Hematopoietic multipotent progenitor cell treated with erythropoietin and hydrocortisone succinate and interleukin-3 and kit ligand, for 17 days (in vitro differentiated cells): Measurements from ENCODE around the gene TP53RK.

Experiments
- DNase-seq: peaks from one replicate; pipeline ENCODE4 v3.0.0-alpha.2; 2015; ENCODE audit warnings: low spot score

Gene TP53RK

DNA sequence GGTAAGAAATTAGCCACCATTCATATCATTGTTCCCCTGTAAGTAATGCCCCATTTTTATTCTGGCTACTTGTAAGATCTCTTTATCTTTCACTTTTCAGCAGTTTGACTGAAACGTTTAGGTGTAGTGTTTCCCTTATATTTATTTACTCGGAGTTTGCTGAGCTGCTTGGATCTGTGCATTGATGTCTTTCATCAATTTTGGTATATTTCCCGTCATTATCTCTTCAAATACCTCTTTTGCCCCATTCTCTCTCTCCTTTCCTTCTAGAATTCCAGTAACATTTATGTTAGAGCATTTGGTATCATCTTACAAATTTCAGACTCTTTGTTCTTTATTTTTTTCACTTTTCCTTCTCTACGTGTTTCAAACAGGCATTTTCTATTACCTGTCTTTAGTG, 28.8 kb downstream of the TP53RK start:
- no peak for DNase-seq

DNA sequence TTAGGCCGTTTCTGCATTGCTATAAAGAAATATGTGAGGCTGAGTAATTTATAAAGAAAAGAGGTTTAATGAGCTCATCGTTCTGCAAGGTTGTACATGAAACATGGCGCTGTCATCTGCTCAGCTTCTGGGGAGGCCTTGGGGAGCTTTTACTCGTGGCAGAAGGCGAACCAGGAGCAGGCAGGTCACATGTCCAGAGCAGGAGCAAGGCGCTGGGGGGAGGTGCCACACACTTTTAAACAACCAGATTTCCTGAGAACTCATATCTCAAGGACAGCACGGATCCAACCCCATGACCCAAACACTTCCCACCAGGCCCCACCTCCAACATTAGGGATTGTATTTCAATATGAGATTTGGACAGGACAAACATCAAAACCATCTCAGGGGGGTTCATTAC, 31.6 kb downstream of the TP53RK start:
- no peak for DNase-seq

DNA sequence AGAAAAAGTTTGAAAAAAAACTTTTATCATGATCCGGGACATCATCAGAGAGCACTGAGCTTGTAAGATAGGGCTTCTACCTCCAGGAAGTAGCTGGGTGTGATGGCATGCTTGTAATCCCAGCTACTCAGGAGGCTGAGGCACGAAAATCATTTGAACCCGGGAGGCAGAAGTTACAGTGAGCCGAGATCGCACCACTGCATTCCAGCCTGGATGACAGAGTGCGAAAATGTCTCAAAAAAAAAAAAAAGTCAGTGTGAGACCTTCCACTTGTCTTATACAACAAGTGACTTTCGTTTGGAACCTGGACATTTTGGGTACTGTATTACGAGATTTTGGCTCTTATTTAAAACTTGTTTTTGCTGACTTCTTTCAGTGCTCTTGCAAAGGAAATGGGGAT, 32.1 kb downstream of the TP53RK start:
- no peak for DNase-seq

DNA sequence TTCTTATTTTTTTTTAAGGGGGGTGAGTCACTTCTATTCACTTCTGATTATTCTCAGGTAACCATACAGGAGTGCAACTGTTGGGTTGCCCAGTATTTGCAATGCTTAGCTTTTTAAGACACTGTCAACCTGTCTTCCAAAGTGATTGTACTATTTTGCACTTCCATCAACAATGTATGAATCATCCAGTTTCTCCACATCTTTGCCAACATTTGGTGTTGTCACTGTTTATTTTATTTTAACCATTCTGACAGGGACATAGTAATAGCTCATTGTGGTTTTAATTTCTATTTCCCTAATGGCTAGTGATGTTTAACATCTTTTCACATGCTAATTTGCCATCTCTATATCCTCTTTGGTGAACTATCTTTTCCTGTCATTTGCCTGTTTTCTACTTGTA, 36.5 kb downstream of the TP53RK start:
- no peak for DNase-seq

DNA sequence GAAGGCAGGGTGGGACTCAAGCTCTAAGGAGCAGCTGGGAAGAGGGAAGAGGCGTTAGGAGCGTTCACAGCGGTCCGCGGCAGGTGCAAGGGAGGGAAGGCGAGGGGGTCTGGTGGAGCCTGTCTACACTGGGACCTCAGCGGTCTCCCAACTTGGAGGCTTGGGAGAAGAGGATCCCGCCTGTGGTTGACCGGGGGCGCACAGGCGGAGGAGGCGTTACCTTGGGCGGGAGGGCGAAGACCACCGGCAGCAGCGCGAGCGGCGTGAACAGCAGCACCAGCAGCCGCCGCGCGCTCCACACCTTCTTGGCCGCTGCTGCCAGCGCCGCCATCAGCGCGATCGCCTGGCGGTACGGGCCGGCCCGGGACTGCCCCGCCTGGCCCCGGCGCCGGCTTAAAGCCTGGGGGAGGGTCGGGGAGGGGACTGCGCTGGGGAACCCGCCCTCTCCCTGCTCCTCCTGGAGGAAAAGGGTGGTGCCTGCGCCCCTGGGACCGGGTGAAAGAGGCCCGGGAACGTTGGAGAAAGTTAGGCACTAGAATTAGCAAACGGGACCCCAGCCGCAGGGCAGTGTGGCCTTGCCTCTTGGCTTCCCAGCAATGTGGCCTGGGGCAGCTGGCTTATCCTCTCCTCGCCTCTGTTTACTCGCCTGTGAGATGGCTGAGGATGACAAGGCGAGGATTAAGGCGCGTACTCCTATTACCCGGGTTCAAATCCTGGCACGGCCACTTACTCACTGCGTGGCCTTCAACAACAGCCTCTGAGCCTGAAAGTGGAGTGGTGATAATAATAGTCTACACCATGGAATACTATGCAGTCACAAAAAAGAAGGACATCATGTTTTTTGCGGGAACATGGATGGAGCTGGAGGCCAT, 37.9 kb downstream of the TP53RK start, which contains the start of gene SLC13A3:
SLC13A3 (minus strand) TSS at position 369 of the 872 bp plus-strand sequence; CDS start at position 331, 38 bp downstream.
- DNase-seq = no peak

DNA sequence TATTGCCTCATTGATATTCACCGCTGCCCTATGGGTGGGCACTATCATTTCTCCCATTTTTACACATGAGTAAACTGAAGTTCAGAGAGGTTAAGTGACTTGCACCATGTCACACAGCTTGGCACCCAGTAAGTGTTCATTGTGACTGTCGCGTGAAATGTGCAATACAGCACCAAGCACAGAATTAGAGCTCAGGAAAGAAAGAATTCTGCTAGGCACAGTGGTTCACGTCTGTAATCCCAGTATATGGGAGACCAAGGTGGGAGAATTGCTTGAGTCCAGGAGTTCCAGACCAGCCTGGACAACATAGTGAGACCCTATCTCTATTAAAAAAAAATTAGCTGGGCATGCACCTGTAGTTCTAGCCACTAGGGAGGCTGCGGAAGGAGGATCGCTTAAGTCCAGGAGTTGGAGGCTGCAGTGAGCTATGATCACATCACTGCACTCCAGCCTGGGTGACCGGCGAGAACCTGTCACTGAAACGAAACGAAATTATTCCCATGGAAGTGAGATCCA, 38.6 kb downstream of the TP53RK start:
- DNase-seq = no peak

DNA sequence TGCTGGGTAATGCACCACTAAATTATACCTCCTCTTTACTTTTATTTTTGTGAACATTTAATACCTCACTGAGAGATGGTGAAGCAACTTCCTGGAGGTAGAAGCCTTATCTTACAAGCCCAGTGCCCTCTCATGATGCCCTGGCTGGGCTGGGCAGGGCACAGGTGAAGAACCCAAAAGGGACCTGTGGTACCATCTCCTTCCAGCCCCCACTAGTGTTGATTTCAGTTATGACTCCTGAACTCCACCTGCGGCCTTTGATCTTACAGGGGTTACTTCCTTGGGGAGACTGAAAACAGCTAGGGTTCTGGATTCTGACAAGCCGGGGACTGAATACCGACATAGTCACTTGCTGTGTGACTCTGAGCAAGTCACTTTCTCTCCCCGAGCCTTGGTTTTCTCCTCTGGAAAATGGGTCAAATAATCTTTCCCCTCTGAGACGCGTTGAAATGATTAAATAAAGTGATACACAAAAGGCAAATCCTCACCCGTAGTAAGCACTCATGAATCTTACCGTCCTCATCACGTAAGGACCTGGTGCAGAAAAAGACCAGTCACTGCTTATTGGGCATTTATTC, 39.2 kb downstream of the TP53RK start:
- no peak for DNase-seq

DNA sequence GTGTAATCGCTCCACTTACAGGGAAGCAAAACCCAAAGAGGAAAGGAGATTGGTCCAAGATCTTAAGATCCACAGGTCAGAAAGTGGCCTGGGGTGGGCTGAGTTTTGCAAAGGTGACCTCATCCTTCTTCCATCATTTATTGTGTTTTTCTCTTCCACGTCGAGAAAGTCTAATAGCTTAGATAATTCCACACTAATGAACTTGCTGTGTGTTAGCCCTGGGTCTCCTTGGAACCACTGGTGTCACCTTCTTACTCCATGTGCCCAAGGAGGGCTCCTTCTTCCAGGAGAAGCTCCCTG, 39.6 kb downstream of the TP53RK start:
- DNase-seq = no peak

DNA sequence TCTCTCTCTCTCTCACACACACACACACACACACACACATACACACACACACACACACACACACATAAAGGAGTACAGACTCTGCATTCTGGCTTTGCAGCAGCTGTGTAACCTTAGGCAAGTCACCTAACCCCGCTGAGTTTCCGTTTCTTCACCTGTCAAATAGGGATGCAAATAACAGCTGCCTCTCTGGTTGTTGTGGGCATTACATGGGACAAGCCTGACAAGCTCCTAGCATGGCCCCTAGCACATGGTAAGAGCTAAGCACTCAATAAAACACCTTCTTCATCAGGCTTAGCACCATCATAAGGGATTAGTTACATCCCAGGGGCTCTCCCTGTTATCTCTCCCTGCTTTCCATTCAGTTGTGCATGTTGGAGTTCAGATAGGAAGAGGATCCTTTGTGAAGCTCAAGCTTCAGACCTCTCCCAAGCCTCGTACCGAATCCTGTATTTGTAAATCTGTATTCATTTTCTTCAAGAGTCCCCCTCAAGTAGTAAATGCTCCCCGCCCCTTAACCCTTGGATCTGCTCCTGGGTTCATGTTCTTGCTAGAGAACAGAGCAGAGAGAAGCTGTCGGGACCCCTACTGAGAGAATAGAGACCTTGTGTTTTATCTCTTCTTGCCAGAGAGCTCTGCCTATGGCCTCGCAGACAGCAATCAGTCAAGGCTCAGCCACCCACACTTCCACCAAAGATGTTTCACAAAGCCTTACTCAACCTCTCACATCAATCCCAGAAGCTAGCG, 40.2 kb downstream of the TP53RK start:
- DNase-seq = no peak

DNA sequence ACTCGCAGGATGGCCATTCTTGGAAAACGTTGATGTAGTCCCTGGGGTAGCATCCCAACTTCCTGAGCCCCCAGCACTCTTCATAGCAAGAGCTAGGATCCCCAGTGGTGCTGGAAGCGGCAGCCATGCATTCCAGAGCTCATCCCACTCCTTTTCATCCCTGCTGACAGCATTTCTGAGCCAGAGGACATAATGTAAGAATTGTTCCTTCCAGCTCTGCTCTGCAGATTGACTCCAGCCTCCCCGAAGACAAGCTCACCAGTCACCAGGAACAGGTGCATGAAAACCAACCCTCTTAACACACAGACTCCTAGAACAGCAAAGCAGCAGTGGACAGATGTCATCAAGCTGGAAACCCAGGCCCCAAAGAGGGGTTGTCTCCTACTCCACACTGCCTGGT, 41.8 kb downstream of the TP53RK start:
- DNase-seq = no peak

DNA sequence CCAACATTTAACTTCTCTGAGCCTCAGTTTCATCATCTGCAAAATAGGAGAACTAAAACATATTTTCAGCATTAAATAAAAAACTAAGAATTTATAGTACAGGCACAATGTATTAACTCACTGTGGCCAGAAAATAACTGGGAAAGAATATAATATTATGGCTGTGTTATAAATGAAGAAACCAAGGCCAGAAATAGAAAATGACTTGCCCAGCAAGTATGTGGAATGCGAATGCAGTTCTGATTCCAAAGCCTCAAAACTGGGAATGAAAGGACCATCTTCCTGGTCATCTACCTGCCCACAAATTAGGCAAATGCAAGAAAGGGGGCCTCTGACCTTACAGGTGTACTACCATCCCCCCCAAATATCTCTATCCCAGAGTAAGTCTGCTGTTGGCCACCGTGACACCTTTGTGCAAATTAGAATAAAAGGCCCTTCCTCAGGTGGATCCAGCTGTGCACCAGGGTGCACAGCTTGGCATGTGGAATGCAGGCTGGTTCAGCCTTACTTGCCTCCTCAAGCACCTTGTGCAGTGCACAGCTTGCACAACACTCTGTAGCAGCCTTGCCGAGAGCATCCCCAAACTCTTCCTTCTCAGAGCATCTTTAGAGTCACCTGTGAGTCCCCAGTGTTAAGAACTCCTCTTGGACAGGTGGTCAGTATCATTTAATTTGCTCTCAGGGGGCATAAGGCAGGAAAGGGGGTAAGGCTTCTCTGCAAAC, 42.4 kb downstream of the TP53RK start:
- no peak for DNase-seq

DNA sequence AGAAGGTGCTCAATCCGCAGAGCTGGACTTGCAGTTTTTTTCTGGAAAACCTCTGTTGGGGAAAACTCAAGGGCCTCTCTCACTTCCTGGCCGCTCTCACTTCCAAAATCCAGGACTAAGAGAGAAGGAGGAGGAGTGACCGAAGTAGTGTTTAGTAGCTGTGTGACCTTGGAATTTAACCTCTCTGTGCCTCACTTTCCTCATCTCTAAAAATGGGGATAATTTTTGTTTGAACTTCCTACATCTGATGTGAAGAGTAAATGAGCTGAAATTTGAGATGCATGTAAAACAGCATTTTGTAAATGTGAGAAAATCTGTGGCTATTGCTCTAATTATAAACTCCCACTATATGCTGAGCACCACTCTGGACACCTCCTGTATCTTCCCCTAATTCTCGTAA, 43.1 kb downstream of the TP53RK start:
- no peak for DNase-seq

DNA sequence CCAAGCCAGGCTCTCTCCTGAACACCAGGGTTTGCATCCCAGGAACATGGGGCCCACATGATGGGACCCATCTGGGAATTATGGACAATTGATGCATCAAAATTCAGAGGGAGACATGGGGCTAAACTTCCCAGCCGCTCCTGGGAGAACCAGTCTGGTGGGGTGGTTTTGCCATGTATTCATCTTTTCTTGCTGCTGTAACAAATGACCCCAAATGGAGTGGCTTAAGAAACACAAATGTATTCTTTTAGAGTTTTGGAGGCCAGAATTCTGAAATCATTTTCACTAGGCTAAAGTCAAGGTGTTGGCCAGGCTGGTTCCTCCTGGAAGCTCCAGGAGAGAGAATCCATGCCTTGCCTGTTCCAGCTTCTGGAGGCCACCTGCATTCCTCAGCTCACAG, 44.5 kb downstream of the TP53RK start:
- no peak for DNase-seq

DNA sequence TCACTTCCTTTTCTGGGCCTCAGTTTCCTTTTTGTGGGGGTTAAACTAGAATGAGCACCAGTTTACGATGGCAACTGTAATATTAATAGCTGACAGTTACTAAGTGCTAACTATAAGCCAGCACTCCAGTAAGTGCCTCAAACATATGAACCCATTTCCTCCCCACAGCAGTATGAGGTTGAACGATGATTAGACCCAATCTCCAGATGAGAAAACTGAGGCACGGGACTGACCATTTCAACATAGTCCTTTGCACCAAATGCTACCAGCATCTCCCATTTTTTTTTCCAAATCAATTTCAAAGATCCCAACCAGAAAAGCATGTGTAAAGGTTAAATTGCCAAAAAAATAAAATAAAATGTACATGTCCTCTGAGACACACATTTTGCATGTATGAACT, 45.1 kb downstream of the TP53RK start:
- DNase-seq = no peak

DNA sequence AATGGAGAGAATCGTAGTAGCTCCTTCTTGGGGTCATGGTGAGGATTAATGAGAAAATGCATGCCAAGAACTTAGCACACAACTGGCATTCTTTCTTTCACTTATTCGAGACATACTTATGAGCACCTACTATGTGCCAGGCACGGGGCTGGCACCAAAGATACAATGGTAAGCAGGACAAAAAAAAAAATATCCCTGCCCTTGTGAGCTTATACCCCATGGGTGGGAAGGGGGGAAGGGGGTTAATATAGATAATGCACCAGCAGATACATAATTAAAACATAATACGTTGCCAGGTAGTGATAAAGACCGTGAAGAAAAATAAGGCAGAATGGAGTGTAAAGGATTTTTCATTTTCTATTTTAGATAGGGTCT, 46.3 kb downstream of the TP53RK start:
- DNase-seq = no peak

DNA sequence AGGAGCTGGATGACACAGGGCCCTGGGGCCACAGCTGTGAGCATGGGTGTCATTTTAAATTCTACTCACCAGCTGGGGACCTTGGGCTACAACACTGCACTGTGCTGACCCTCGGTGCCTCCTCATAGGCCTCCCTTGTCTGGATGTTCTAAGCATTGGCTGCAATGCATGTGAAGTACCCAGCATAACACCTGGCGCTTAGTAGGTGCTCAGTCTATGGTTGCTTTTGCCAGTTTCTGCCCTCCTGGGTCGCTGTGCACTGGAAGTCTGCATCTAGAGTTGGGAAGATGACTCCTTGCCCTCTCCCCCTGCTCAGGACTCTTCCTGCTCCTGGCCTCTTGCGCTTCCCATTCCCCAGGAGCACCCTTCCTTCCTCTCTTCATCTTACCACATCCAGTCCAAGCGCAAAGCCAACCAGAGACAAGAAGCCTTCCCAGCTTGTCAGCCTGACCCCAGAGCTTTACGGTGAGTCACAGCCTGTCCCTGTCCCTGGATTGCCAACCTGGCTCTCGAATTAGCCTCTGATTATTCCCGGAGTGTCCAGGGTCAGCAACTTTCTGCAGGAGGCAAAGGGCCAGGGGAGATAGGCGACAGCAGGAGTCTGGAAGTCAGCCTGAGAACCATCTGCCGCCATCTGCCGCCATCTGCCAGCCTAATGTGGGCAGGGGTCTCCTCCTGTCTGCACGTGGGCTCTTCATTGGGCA, 46.8 kb downstream of the TP53RK start:
- DNase-seq = no peak

DNA sequence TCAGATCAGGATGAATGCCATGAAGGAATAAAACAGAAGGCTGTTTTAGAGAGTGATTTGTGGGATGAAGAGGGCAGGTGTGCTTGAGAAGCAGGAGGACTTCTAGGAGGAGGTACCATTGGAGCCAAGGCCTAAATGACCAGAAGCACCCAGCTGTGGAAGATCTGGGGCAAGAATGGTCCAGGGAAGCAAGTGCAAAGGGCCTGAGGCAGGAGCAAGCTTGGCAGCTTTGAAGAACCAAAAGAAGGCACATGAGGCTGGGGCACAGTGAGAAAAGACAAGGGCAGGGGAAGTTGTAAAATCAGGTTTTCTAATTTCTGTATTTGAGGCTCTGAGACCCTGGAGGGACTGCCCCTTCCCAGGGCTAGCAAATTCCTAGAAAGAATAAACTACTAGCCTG, 47.8 kb downstream of the TP53RK start:
- DNase-seq = no peak

DNA sequence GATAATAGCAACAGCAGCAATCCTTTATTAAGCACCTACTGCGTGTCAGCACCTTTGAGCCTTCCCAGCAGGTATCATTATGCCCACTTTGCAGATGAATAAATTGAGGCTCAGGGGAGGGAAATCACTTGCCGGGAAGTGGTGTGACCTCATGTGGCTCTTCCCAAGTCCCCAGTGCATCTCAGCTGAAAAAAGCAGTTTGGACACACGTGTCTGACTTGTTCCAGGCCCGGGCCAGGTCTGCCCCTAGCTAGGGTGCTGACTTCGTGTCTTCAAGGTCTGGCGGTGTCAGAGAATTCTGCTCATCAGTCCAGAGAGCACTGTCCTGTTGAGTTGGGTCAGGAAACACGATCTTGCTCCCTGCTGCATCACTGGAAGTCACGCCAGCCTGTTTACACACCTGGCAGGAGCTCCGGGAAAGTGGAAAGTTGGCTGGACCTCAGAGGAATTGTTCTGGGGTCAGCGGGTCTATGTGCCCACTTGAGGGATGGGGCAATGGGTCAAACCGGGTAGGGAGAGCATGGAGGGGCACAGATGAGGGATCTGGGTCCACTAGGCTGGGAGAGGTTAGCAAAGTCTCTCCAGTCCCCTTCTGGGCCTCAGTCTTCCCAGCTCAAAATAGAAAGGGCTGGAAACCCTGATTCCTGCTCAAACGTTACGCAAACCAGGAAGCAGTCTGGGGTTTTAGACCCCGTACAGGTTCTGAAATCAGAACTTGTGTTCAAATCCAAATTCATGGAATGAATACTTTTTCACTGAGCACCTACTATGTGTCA, 48.5 kb downstream of the TP53RK start:
- no peak for DNase-seq

DNA sequence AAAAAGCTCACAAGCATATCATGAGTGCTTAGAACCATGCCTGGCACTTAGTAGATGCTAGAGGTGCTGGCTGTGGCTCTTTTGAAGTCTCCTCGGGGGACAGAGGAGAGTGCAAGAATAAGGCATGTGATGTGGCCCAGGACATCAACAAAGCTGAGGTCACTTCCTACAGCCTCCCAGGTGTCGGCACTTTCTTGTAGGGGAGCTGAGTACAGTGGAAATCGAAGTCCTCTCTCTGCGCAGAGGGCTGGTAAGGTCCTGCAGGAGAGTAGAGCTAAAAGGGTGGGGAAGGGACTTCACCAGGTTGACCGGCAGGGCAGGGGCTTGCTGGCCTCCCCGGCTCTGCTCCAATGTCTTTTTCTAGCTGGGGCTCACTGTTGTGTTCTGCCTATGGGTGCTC, 49.2 kb downstream of the TP53RK start:
- DNase-seq = no peak

DNA sequence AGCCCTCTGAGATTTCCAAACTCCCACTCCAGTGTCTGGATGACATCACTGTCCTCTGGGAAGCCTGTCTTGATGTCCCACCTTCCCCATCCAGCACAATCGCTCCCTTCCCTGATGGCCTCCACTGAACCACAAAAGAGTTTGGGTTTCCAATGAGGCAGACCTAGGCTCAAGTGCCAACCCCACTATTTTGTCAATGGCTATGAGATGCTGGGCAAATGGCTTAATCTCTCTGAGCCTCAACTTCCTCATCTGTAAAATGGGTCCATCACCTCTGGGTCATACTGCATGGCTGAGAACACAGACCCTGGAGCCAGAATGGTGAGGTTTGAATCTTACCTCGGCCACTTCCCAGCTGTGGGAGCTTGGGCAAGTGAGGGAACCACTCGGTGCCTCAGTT, 49.7 kb downstream of the TP53RK start:
- no peak for DNase-seq

DNA sequence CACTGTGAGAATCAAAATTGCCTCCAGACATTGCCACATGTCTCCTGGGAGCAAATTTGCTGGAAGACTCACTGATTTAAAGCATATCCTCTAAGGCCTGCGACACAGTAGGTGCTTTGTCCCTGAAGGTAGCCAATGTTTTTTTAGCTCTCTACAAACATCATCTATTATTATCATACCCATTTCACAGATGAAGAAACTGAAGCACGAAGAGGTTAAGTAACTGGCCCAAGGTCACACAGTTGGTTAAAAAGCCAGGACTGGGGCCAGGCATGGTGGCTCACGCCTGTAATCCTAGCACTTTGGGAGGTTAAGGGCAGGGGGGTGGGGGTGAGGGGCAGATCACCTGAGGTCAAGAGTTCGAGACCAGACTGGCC, 50.4 kb downstream of the TP53RK start:
- DNase-seq = no peak
